HCT116 (cell line): ENCODE results near the gene FMNL1.

Experiments
- CEBPB ChIP-seq: IDR thresholded peaks from 2 replicates; pipeline ENCODE4 v1.6.1; 2012; ENCODE audit warnings: low read depth
- EGR1 ChIP-seq: IDR thresholded peaks from 2 replicates; pipeline ENCODE4 v1.6.1; 2012; ENCODE audit warnings: low read depth
- EZH2 ChIP-seq: fragments of 200-600 bp; sonication (generic); IDR thresholded peaks from 2 replicates; pipeline ENCODE4 v1.6.1; 2017; ENCODE audit warnings: antibody characterized with exemption, mixed run types
- FOSL1 ChIP-seq: IDR thresholded peaks from 2 replicates; pipeline ENCODE4 v1.6.1; 2012; ENCODE audit warnings: low read depth
- POLR2A ChIP-seq: IDR thresholded peaks from 2 replicates; pipeline ENCODE4 v1.7.0; 2011; ENCODE audit warnings: borderline replicate concordance; ENCODE audit not compliant: insufficient read depth, insufficient read length; ENCODE audit errors: extremely low read depth
- POLR2AphosphoS5 ChIP-seq: IDR thresholded peaks from 2 replicates; pipeline ENCODE4 v1.6.1; 2011; ENCODE audit warnings: mild to moderate bottlenecking, low read depth, low read length, moderate library complexity
- RAD21 ChIP-seq: IDR thresholded peaks from 2 replicates; pipeline ENCODE4 v1.6.1; 2012; ENCODE audit warnings: low read depth, mild to moderate bottlenecking
- SP1 ChIP-seq: IDR thresholded peaks from 2 replicates; pipeline ENCODE4 v1.6.1; 2012; ENCODE audit warnings: low read depth
- TCF7L2 ChIP-seq: IDR thresholded peaks from 2 replicates; pipeline ENCODE4 v1.7.0; 2011; ENCODE audit warnings: borderline replicate concordance, inconsistent platforms; ENCODE audit not compliant: insufficient read depth, insufficient read length; ENCODE audit errors: extremely low read depth
- YY1 ChIP-seq: IDR thresholded peaks from 2 replicates; pipeline ENCODE4 v1.6.1; 2011; ENCODE audit warnings: low read length, low read depth, moderate library complexity, mild to moderate bottlenecking; ENCODE audit not compliant: insufficient replicate concordance; ENCODE audit errors: extremely low read depth
- ZFX ChIP-seq: fragments of 450-650 bp; IDR thresholded peaks from 2 replicates; pipeline ENCODE4 v1.6.1; 2017
- TF ChIP-seq, protein P1 (sequence below), 3 experiments: fragments of 200-600 bp in 1 of 3; sonication (generic) in 1 of 3; IDR thresholded peaks in 2 of 3; conservative IDR thresholded peaks in 1 of 3; 2 replicates each; pipeline ENCODE4 v1.5.1; 2012 to 2017; ENCODE audit warnings: low read depth in 2 of 3, low read length in 2 of 3, antibody characterized with exemption in 1 of 3, borderline replicate concordance in 1 of 3, control low read depth in 1 of 3, mild to moderate bottlenecking in 1 of 3, mixed read lengths in 1 of 3, mixed run types in 1 of 3, moderate library complexity in 1 of 3; ENCODE audit not compliant: insufficient read depth in 1 of 3
- TF ChIP-seq, protein P2 (sequence below): IDR thresholded peaks from 2 replicates; pipeline ENCODE4 v1.6.1; 2012; ENCODE audit warnings: low read depth
- TF ChIP-seq, protein P3 (sequence below): IDR thresholded peaks from 2 replicates; pipeline ENCODE4 v1.6.1; 2012

DNA sequence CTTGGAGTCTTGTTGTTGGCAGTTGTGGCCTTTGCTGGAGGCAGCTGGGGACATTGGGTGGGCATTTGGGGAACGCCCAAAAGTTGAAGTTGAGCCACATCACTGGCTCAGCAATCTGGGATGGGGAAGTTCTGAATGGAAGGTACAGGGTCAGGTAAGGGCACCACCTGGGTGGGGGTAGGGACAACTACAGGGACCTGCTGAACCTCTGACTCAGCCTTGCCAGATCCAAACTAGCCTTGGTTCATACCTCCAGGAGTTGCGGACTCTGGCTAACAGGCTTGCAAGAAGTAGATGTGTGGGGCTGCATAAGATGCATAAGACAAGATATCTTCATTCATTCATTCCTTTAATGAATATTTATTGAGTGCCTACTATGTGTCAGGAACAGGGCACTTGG is 16.0 kb downstream of the FMNL1 start:
- TF ChIP-seq ZFX: no peak
- TF ChIP-seq, protein P1, sequence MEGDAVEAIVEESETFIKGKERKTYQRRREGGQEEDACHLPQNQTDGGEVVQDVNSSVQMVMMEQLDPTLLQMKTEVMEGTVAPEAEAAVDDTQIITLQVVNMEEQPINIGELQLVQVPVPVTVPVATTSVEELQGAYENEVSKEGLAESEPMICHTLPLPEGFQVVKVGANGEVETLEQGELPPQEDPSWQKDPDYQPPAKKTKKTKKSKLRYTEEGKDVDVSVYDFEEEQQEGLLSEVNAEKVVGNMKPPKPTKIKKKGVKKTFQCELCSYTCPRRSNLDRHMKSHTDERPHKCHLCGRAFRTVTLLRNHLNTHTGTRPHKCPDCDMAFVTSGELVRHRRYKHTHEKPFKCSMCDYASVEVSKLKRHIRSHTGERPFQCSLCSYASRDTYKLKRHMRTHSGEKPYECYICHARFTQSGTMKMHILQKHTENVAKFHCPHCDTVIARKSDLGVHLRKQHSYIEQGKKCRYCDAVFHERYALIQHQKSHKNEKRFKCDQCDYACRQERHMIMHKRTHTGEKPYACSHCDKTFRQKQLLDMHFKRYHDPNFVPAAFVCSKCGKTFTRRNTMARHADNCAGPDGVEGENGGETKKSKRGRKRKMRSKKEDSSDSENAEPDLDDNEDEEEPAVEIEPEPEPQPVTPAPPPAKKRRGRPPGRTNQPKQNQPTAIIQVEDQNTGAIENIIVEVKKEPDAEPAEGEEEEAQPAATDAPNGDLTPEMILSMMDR (IDR thresholded peaks at IDR 0.05 in 2 of 3, conservative IDR thresholded peaks at IDR 0.05 in 1 of 3; ENCODE audit: borderline replicate concordance in 1 of 3, insufficient read depth in 1 of 3, low read depth in 2 of 3, low read length in 2 of 3): no peak
- no peak for TF ChIP-seq POLR2A
- TF ChIP-seq TCF7L2: no peak
- no peak for TF ChIP-seq EZH2
- no peak for TF ChIP-seq FOSL1
- no peak for TF ChIP-seq SP1
- TF ChIP-seq RAD21: no peak
- no peak for TF ChIP-seq POLR2AphosphoS5
- no peak for TF ChIP-seq EGR1
- no peak for TF ChIP-seq YY1
- TF ChIP-seq CEBPB: no peak
- TF ChIP-seq, protein P2, sequence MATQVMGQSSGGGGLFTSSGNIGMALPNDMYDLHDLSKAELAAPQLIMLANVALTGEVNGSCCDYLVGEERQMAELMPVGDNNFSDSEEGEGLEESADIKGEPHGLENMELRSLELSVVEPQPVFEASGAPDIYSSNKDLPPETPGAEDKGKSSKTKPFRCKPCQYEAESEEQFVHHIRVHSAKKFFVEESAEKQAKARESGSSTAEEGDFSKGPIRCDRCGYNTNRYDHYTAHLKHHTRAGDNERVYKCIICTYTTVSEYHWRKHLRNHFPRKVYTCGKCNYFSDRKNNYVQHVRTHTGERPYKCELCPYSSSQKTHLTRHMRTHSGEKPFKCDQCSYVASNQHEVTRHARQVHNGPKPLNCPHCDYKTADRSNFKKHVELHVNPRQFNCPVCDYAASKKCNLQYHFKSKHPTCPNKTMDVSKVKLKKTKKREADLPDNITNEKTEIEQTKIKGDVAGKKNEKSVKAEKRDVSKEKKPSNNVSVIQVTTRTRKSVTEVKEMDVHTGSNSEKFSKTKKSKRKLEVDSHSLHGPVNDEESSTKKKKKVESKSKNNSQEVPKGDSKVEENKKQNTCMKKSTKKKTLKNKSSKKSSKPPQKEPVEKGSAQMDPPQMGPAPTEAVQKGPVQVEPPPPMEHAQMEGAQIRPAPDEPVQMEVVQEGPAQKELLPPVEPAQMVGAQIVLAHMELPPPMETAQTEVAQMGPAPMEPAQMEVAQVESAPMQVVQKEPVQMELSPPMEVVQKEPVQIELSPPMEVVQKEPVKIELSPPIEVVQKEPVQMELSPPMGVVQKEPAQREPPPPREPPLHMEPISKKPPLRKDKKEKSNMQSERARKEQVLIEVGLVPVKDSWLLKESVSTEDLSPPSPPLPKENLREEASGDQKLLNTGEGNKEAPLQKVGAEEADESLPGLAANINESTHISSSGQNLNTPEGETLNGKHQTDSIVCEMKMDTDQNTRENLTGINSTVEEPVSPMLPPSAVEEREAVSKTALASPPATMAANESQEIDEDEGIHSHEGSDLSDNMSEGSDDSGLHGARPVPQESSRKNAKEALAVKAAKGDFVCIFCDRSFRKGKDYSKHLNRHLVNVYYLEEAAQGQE: no peak
- TF ChIP-seq, protein P3, sequence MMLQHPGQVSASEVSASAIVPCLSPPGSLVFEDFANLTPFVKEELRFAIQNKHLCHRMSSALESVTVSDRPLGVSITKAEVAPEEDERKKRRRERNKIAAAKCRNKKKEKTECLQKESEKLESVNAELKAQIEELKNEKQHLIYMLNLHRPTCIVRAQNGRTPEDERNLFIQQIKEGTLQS: no peak
